PC-3 (cell line): Measurements from ENCODE around the gene LMO7. TPM values are rescaled to one million over a fixed set of nuclear protein-coding genes. Genes with fewer than 3 reads are reported as not detected.

Experiments
- ATAC-seq: fragments of 200-7000 bp; cut with Tn5 transposase; 2 replicates; pipeline ENCODE4 v1.9.1; 2020; ENCODE audit warnings: mild to moderate bottlenecking, moderate library complexity
- BruUV-seq: library from RNA; stranded (reverse); fragments of 400-500 nt; replicated peaks from 2 replicates; lab custom pipeline; 2021; lab: Mats Ljungman, UMichigan
- CTCF ChIA-PET: fragments of 300-600 bp; sonication (Branson Sonifier 250); formaldehyde crosslinking; loops from one replicate; lab custom pipeline; 2022; ENCODE audit warnings: antibody characterized with exemption; lab: Charles Lee
- POLR2A ChIA-PET: fragments of 300-600 bp; sonication (Branson Sonifier 250); formaldehyde crosslinking; loops from one replicate; lab custom pipeline; 2022; ENCODE audit warnings: antibody characterized with exemption; ENCODE audit not compliant: unreplicated experiment; lab: Charles Lee
- DNase-seq: peaks from one replicate; pipeline ENCODE4 v3.0.0-alpha.2; 2015
- H2AFZ ChIP-seq: fragments of 300-600 bp; sonication (generic); 2 replicates; pipeline ENCODE4 v1.6.0; 2016; ENCODE audit warnings: antibody characterized with exemption, low read length
- H3F3A ChIP-seq: fragments of 300-600 bp; sonication (generic); one replicate; pipeline ENCODE4 v1.6.0; 2017; ENCODE audit warnings: antibody characterized with exemption, low read length, control low read depth, mild to moderate bottlenecking; ENCODE audit not compliant: unreplicated experiment
- H3K27ac ChIP-seq: fragments of 300-600 bp; sonication (generic); 2 replicates; pipeline ENCODE4 v1.5.1; 2016; ENCODE audit warnings: mild to moderate bottlenecking, low read length
- H3K27me3 ChIP-seq: fragments of 300-600 bp; sonication (generic); 2 replicates; pipeline ENCODE4 v1.6.1; 2016; ENCODE audit warnings: low read length, mixed read lengths
- H3K36me3 ChIP-seq: fragments of 300-600 bp; sonication (generic); 2 replicates; pipeline ENCODE4 v1.6.1; 2016; ENCODE audit warnings: low read depth, mixed run types, low read length, mixed read lengths
- H3K4me1 ChIP-seq: fragments of 300-600 bp; sonication (generic); 2 replicates; pipeline ENCODE4 v1.5.1; 2016; ENCODE audit warnings: low read length; ENCODE audit not compliant: insufficient read depth
- H3K4me2 ChIP-seq: fragments of 300-600 bp; sonication (generic); 2 replicates; pipeline ENCODE4 v1.6.0; 2016; ENCODE audit warnings: low read length
- H3K4me3 ChIP-seq: fragments of 300-600 bp; sonication (generic); 2 replicates; pipeline ENCODE4 v1.5.1; 2016; ENCODE audit warnings: mild to moderate bottlenecking, low read length, mixed read lengths
- H3K79me2 ChIP-seq: fragments of 300-600 bp; sonication (generic); 2 replicates; pipeline ENCODE4 v1.6.1; 2017; ENCODE audit warnings: low read length, mixed read lengths
- H3K9ac ChIP-seq: fragments of 300-600 bp; sonication (generic); 2 replicates; pipeline ENCODE4 v1.6.0; 2016; ENCODE audit warnings: mild to moderate bottlenecking, low read length
- H3K9me2 ChIP-seq: fragments of 300-600 bp; sonication (generic); replicated peaks from 2 replicates; pipeline ENCODE4 v1.6.1; 2016; ENCODE audit warnings: mixed run types, low read length, mixed read lengths
- H3K9me3 ChIP-seq: fragments of 300-600 bp; sonication (generic); 2 replicates; pipeline ENCODE4 v1.6.1; 2016; ENCODE audit warnings: low read length, mixed read lengths
- H4K20me1 ChIP-seq: fragments of 300-600 bp; sonication (generic); 2 replicates; pipeline ENCODE4 v1.6.1; 2016; ENCODE audit warnings: low read length, mixed read lengths
- EZH2 ChIP-seq: fragments of 300-600 bp; sonication (generic); IDR thresholded peaks from one replicate; pipeline ENCODE4 v1.6.1; 2017; ENCODE audit warnings: antibody characterized with exemption, mild to moderate bottlenecking, low read length; ENCODE audit not compliant: unreplicated experiment
- EZH2phosphoT487 ChIP-seq: fragments of 300-600 bp; sonication (generic); IDR thresholded peaks from 2 replicates; pipeline ENCODE4 v1.6.1; 2018; ENCODE audit warnings: mild to moderate bottlenecking, antibody characterized with exemption, low read length, borderline replicate concordance
- intact Hi-C: fragments of 100-400 bp; cut with micrococcal nuclease; formaldehyde crosslinking; loops from 2 replicates; pipeline ENCODE4 v1.9.0; 2023
- total RNA-seq: library from RNA; depleted of rRNA; stranded (reverse); fragments of >200 nt; gene quantifications from 2 replicates; pipeline ENCODE4 v1.2.3, GENCODE V29; 2014
- TF ChIP-seq, protein P1 (sequence below): fragments of 300-600 bp; sonication (generic); conservative IDR thresholded peaks from 2 replicates; pipeline ENCODE4 v1.5.1; 2017; ENCODE audit warnings: antibody characterized with exemption, low read depth, mild to moderate bottlenecking, low read length

The LMO7 gene
- total RNA-seq, 1 experiment from 2014 or later = 83.6 TPM

DNA sequence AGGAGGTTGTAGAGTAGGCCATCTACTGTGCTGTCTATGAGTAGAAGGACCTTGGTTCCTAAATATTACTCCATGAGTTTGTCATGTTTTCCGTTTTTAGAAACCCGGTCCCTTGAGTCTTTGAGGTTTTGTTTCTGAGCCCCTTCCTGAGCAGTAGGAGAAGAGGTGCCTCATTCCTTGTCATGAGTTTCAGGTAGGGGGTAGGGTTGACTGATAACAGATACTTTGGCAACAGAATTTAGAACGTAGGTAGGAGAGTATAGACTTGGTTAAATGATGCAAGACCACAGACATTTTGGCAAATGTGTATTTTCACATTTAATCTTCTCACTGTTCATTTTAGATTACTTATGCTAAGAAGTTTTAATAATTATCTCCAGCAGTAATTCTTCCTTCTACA is 24.6 kb downstream of the LMO7 start:
- H3K4me1 ChIP-seq = no peaks in the 10 kb centered on the region
- no peaks in the 10 kb centered on the region for H3F3A ChIP-seq
- H3K36me3 ChIP-seq = no peaks in the 10 kb centered on the region
- DNase-seq = no peak
- H3K9me3 ChIP-seq = no peaks in the 10 kb centered on the region
- intact Hi-C loops = no loop called here
- H2AFZ ChIP-seq = no peak overlapping the region
- ChIA-PET CTCF (no interaction called here), POLR2A (no interaction called here)
- TF ChIP-seq EZH2 (no peak), EZH2phosphoT487 (no peak)
- TF ChIP-seq, protein P1, sequence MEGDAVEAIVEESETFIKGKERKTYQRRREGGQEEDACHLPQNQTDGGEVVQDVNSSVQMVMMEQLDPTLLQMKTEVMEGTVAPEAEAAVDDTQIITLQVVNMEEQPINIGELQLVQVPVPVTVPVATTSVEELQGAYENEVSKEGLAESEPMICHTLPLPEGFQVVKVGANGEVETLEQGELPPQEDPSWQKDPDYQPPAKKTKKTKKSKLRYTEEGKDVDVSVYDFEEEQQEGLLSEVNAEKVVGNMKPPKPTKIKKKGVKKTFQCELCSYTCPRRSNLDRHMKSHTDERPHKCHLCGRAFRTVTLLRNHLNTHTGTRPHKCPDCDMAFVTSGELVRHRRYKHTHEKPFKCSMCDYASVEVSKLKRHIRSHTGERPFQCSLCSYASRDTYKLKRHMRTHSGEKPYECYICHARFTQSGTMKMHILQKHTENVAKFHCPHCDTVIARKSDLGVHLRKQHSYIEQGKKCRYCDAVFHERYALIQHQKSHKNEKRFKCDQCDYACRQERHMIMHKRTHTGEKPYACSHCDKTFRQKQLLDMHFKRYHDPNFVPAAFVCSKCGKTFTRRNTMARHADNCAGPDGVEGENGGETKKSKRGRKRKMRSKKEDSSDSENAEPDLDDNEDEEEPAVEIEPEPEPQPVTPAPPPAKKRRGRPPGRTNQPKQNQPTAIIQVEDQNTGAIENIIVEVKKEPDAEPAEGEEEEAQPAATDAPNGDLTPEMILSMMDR = no peak
- H4K20me1 ChIP-seq = no peaks in the 10 kb centered on the region
- H3K27ac ChIP-seq = no peak overlapping the region
- ATAC-seq = no peak
- H3K4me3 ChIP-seq = no peak overlapping the region
- no peak overlapping the region for H3K4me2 ChIP-seq
- H3K9ac ChIP-seq = no peak overlapping the region
- peaks cover 58% of the 10 kb centered on the region for H3K79me2 ChIP-seq
- no peaks in the 10 kb centered on the region for H3K9me2 ChIP-seq
- BruUV-seq = no TSS peak
- H3K27me3 ChIP-seq = no peaks in the 10 kb centered on the region

DNA sequence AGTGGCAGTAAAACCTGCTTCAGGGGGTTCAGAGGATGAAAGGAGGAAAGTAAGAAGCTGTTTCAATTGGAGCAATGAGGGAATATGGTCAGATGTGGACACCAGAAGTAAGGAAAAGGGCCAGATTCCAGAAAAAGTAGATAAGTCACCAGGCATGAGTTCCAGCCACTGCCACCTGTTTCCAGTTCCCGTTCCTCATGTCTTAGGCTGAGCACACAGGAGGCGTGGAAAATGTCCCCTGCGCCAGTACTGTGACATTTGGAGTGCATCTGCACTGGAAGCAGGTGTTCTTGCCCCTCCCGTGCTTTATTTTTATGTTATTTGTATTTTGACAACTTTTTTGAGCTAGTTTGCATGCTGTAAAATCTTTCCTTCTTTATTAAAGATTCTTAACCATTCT is 25.3 kb downstream of the LMO7 start:
- intact Hi-C loops = no loop called here
- no peak; the same call in 1 of the 2 replicates for ATAC-seq
- DNase-seq = no peak
- Histone ChIP-seq H3F3A (no peaks in the 10 kb centered on the region), H3K4me3 (no peak overlapping the region), H3K79me2 (peaks cover 58% of the 10 kb centered on the region), H3K36me3 (no peaks in the 10 kb centered on the region), H3K4me1 (no peaks in the 10 kb centered on the region), H3K9me3 (no peaks in the 10 kb centered on the region), H4K20me1 (no peaks in the 10 kb centered on the region), H3K9ac (no peak overlapping the region), H3K27ac (no peak overlapping the region), H3K27me3 (no peaks in the 10 kb centered on the region), H3K4me2 (no peak overlapping the region), H3K9me2 (no peaks in the 10 kb centered on the region), H2AFZ (no peak overlapping the region)
- no TSS peak for BruUV-seq
- ChIA-PET CTCF (no interaction called here), POLR2A (no interaction called here)
- no peak for TF ChIP-seq EZH2phosphoT487
- no peak for TF ChIP-seq EZH2
- TF ChIP-seq, protein P1 = no peak

DNA sequence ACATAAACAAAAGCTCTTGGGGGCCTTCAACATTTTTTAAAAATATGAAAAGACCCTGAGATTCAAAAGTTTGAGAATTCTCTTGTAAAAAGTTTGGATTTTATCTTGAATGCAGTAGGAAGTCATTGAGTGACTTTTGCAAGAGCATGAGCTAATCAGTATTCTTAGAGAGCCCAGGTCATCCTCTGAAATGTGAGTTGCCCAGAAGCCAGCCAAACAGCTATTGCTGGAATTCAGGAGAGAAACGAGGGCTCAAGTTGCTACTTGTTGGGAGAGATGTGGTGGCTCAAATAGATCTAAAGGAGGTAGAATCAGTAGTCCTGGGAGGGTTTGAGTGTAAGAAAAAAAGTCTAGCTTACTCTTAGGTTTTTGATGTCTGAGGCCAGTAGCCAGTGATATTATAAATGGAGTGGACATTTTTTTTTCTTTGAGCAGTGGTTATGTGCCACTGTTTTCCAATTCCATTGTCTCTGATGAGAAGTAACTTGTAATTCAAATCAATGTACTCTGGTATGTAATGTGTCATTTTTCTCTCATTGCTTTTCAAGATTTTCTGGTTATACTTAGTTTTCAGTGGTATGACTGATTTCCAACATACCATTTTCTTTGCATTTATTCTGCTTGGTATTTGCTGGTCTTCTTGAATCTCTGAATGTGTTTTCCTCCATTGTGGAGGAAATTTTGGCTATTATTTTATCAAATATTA is 30.7 kb downstream of the LMO7 start:
- no peaks in the 10 kb centered on the region for H3K36me3 ChIP-seq
- intact Hi-C loops = no loop called here
- no peaks in the 10 kb centered on the region for H3F3A ChIP-seq
- H3K79me2 ChIP-seq = peaks cover 64% of the 10 kb centered on the region
- no peaks in the 10 kb centered on the region for H3K4me1 ChIP-seq
- ChIA-PET CTCF (no interaction called here), POLR2A (no interaction called here)
- H3K9me3 ChIP-seq = no peaks in the 10 kb centered on the region
- no peaks in the 10 kb centered on the region for H3K9me2 ChIP-seq
- no peak overlapping the region for H3K9ac ChIP-seq
- BruUV-seq = no TSS peak
- H3K27me3 ChIP-seq = no peaks in the 10 kb centered on the region
- ATAC-seq (no peak), DNase-seq (no peak)
- no peak overlapping the region for H3K4me3 ChIP-seq
- no peak for TF ChIP-seq EZH2
- TF ChIP-seq, protein P1 = no peak
- no peak for TF ChIP-seq EZH2phosphoT487
- no peak overlapping the region for H3K4me2 ChIP-seq
- no peak overlapping the region for H2AFZ ChIP-seq
- H4K20me1 ChIP-seq = no peaks in the 10 kb centered on the region
- H3K27ac ChIP-seq = no peak overlapping the region
